ENCODE results near the gene DHX34. TPM values are rescaled to one million over a fixed set of nuclear protein-coding genes. Genes with fewer than 3 reads are reported as not detected.

The DHX34 gene
- total RNA-seq, 1 donor from 2014 or later = 32.4 TPM

DNA sequence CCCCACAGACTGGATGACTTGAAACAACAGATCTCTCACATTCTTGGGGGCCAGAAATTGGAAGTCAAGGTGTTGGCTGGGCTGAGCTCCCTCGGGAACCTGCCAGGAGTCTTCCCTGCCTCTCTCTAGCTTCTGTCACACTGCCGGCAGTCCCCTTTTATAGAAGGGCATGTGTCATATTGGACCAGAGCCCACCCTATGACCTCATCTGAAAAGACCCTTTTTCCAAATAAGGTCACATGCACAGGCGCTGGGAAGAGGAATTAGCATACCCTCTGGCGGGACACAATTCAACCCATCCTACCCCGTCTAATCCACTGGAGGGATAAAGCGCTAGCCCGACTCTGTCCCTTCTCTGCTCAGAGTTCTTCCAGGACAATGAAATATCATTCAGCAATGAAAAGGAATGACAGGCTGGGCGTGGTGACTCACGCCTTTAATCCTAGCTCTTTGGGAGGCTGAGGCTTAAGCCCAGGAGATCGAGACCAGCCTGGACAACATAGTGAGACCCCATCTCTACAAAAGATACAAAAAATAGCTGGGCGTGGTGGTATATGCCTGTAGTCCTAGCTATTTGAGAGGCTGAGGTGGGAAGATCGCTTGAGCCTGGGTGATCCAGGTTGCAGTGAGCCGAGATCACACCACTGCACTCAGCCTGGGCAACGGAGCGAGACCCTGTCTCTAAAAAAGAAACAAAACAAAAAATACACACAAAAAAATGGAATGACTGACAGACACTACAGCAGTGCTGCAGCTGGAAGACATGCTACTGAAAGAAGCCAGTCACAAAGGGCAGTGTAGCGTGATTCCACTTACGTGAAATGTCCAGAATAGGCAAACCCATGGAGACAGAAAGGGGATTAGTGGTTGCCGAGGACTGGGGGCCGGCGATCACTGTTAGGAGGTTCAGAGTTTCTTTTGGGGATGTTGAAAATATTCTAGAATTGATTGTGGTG is 41.7 kb downstream of the DHX34 start:
- TF ChIP-seq, protein P1, sequence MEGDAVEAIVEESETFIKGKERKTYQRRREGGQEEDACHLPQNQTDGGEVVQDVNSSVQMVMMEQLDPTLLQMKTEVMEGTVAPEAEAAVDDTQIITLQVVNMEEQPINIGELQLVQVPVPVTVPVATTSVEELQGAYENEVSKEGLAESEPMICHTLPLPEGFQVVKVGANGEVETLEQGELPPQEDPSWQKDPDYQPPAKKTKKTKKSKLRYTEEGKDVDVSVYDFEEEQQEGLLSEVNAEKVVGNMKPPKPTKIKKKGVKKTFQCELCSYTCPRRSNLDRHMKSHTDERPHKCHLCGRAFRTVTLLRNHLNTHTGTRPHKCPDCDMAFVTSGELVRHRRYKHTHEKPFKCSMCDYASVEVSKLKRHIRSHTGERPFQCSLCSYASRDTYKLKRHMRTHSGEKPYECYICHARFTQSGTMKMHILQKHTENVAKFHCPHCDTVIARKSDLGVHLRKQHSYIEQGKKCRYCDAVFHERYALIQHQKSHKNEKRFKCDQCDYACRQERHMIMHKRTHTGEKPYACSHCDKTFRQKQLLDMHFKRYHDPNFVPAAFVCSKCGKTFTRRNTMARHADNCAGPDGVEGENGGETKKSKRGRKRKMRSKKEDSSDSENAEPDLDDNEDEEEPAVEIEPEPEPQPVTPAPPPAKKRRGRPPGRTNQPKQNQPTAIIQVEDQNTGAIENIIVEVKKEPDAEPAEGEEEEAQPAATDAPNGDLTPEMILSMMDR (conservative IDR thresholded peaks at IDR 0.05) = no peak
- H3K4me3 Mint-ChIP-seq = peak overlapping the region; percentile 64
- peak overlapping the region; percentile 96 for H3K27ac Mint-ChIP-seq (ENCODE audit: unreplicated experiment)
- H3K36me3 Mint-ChIP-seq (ENCODE audit: low read depth) = no peaks in the 10 kb centered on the region
- DNase-seq (ENCODE audit: low read depth, low spot score) = no peak
- H3K9me3 Mint-ChIP-seq = no peaks in the 10 kb centered on the region
- peaks cover 18% of the 10 kb centered on the region for H3K4me1 Mint-ChIP-seq
- peaks cover 11% of the 10 kb centered on the region for H3K27me3 Mint-ChIP-seq (ENCODE audit: low read depth)

DNA sequence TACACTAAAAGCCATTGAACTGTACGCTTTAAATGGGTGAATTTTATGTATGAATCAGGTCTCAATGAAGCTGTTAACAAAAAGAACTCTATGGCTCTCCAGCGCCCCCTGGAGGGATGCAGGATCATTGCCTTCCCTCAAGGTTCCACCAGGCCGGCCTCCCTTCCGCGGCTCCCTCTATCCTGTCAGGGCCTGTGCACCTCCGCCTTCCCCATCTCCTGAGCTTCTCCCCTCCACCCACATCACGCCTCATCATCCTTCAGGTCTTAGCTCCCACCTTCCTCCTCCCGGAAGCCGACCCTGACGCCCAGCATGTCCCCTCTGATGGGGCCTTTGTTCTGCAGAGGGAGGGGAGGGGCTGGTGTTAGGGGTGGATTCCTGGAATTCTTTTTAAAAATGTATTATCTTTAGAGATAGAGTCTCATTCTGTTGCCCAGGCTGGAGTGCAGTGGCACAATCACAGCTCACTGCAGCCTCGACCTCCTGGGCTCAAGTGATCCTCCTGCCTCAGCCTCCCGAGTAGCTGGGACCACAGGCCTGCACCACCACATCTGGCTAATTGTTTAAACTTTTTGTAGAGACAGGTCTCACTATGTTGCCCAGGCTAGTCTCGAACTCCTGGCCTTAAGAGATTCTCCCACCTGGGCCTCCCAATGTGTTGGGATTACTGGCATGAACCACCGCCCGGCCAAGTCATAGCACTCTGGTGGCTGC is 42.6 kb downstream of the DHX34 start:
- TF ChIP-seq, protein P1 (conservative IDR thresholded peaks at IDR 0.05) = peak; percentile 92
- Mint-ChIP-seq H3K9me3 (no peaks in the 10 kb centered on the region), H3K27me3 (ENCODE audit: low read depth) (peaks cover 11% of the 10 kb centered on the region), H3K4me3 (peak overlapping the region; percentile 62), H3K4me1 (peaks cover 15% of the 10 kb centered on the region), H3K27ac (ENCODE audit: unreplicated experiment) (peak overlapping the region; percentile 96), H3K36me3 (ENCODE audit: low read depth) (no peaks in the 10 kb centered on the region)
- DNase-seq (ENCODE audit: low read depth, low spot score) = peak; percentile 94

DNA sequence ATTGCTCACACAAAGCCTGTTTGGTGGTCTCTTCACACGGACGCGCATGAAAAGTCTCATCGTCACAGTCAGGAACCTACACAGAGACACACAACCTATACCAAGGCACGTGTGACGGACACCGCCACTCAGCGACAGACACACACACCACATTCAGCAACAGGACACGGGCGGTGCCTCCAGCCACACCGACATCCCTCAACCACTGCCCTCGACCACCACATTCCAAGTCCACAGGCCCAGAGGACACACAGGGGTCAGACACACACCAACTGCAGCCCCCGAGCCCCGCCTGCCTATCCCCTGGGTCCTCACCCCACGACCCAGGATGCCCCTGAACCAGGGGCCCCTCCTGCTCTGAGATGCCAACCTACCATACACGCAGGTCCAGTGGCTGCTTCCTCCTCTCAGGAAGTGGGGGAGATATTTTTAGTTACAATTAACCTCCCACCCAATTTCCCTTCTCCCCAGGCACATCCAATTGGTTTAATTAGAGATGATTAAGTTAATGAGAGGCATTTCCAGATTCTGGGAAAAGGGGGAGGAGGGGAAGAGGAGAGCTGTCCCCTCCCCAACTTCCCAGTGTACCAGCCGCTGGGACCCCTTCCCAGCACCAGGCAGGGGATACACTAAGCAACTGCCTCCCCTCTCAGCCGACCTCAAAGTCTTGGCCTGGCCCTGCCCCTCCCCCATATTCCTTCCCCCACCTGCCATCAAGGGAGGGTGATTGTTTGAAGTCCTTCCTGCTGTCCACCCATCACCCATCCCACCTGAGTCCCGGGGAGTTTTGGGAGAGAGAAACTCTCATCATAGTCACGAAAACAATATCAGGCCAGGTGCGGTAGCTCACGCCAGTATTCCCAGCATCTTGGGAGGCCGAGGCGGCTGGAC is 49.8 kb downstream of the DHX34 start:
- Mint-ChIP-seq H3K9me3 (no peaks in the 10 kb centered on the region), H3K27ac (ENCODE audit: unreplicated experiment) (peak overlapping the region; percentile 24), H3K4me1 (peaks cover 15% of the 10 kb centered on the region), H3K36me3 (ENCODE audit: low read depth) (no peaks in the 10 kb centered on the region), H3K4me3 (no peak overlapping the region), H3K27me3 (ENCODE audit: low read depth) (peaks cover 8% of the 10 kb centered on the region)
- DNase-seq (ENCODE audit: low read depth, low spot score) = no peak
- TF ChIP-seq, protein P1 (conservative IDR thresholded peaks at IDR 0.05) = no peak

DNA sequence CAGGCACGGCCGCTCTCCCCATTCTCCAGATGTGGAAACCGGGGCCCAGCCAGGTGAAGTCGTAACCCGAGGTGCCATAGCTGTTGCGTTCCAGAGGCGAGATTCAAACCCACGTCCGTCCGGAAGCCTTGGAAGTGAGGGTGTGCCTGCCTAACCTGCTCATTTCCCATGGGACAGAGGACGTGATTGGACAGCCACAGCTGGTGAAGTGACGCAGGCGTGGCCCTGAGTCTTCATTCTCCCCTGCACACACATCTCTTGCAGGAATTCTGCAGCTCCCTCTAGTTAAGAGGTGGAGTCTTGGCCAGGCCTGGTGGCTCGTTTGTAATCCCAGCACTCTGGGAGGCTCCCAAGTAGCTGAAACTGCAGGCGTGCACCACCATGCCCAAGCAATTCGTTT is 53.4 kb downstream of the DHX34 start:
- Mint-ChIP-seq H3K4me3 (no peak overlapping the region), H3K36me3 (ENCODE audit: low read depth) (peaks cover 6% of the 10 kb centered on the region), H3K27ac (ENCODE audit: unreplicated experiment) (no peak overlapping the region), H3K4me1 (peaks cover 15% of the 10 kb centered on the region), H3K9me3 (no peaks in the 10 kb centered on the region), H3K27me3 (ENCODE audit: low read depth) (peaks cover 3% of the 10 kb centered on the region)
- TF ChIP-seq, protein P1 (conservative IDR thresholded peaks at IDR 0.05) = no peak
- no peak for DNase-seq (ENCODE audit: low read depth, low spot score)
